ENCODE data around the gene RBBP5. TPM values are rescaled to one million over a fixed set of nuclear protein-coding genes. Genes with fewer than 3 reads are reported as not detected.

Gene RBBP5
- polyA plus RNA-seq, 1 donor from 2014 or later: 19.0 TPM

- peaks cover 3 to 6% (median 3%) of the 10 kb centered on the region in 3 donors for H3K4me1 Mint-ChIP-seq
- H3K27me3 Mint-ChIP-seq: no peaks in the 10 kb centered on the region
- no peaks in the 10 kb centered on the region for H3K9me3 Mint-ChIP-seq
- H3K27ac Mint-ChIP-seq: no peak overlapping the region
- no peaks in the 10 kb centered on the region for H3K36me3 Mint-ChIP-seq
- no peak overlapping the region for H3K4me3 Mint-ChIP-seq
Measured at GRCh38 chr1:205144046-205144720, 22.4 kb upstream of the RBBP5 start.

GRCh38 chr1:205142102-205142469, 20.3 kb upstream of the RBBP5 start:
- H3K4me3 Mint-ChIP-seq: peak overlapping the region in 1 of 4 donors; percentile 80
- H3K4me1 Mint-ChIP-seq: peaks cover 15 to 19% (median 18%) of the 10 kb centered on the region in 3 donors
- no peak overlapping the region for H3K27ac Mint-ChIP-seq
- no peaks in the 10 kb centered on the region for H3K9me3 Mint-ChIP-seq
- no peaks in the 10 kb centered on the region for H3K27me3 Mint-ChIP-seq
- H3K36me3 Mint-ChIP-seq: peaks cover 1% of the 10 kb centered on the region

GRCh38 chr1:205141236-205142101, 19.7 kb upstream of the RBBP5 start:
- Mint-ChIP-seq H3K4me3 (peak overlapping the region in 1 of 4 donors; percentile 80), H3K36me3 (peaks cover 1% of the 10 kb centered on the region), H3K27me3 (no peaks in the 10 kb centered on the region), H3K4me1 (peaks cover 15 to 19% (median 18%) of the 10 kb centered on the region in 3 donors), H3K9me3 (no peaks in the 10 kb centered on the region), H3K27ac (peak overlapping the region in 1 of 3 donors; percentile 23)

GRCh38 chr1:205140113-205140512, 18.3 kb upstream of the RBBP5 start:
- Mint-ChIP-seq H3K4me1 (peaks cover 15 to 19% (median 18%) of the 10 kb centered on the region in 3 donors), H3K27ac (peak overlapping the region in 2 of 3 donors; percentile 48 to 74), H3K27me3 (no peaks in the 10 kb centered on the region), H3K36me3 (peaks cover 1% of the 10 kb centered on the region), H3K9me3 (no peaks in the 10 kb centered on the region), H3K4me3 (no peak overlapping the region)

- Mint-ChIP-seq H3K4me3 (no peak overlapping the region), H3K4me1 (peaks cover 18 to 27% (median 21%) of the 10 kb centered on the region in 3 donors), H3K9me3 (no peaks in the 10 kb centered on the region), H3K27me3 (no peaks in the 10 kb centered on the region), H3K27ac (peak overlapping the region in 2 of 3 donors; percentile 53 to 76), H3K36me3 (peaks cover 1% of the 10 kb centered on the region)
Measured at GRCh38 chr1:205137901-205138300, 16.1 kb upstream of the RBBP5 start.

- Mint-ChIP-seq H3K27ac (peak overlapping the region in 1 of 3 donors; percentile 59), H3K4me3 (peak overlapping the region in 1 of 4 donors; percentile 9), H3K4me1 (peaks cover 7 to 15% (median 9%) of the 10 kb centered on the region in 3 donors), H3K36me3 (peaks cover 3% of the 10 kb centered on the region), H3K9me3 (no peaks in the 10 kb centered on the region), H3K27me3 (no peaks in the 10 kb centered on the region)
Measured at GRCh38 chr1:205133287-205133686, 11.5 kb upstream of the RBBP5 start.

- H3K9me3 Mint-ChIP-seq: no peaks in the 10 kb centered on the region
- peaks cover 8 to 12% (median 9%) of the 10 kb centered on the region in 3 donors for H3K4me1 Mint-ChIP-seq
- no peak overlapping the region for H3K27ac Mint-ChIP-seq
- no peak overlapping the region for H3K4me3 Mint-ChIP-seq
- H3K36me3 Mint-ChIP-seq: peaks cover 4% of the 10 kb centered on the region
- no peaks in the 10 kb centered on the region for H3K27me3 Mint-ChIP-seq
Measured at GRCh38 chr1:205129447-205130029, 7.8 kb upstream of the RBBP5 start.

GRCh38 chr1:205128050-205128449, 6.3 kb upstream of the RBBP5 start:
- H3K4me1 Mint-ChIP-seq: peaks cover 5 to 11% (median 7%) of the 10 kb centered on the region in 3 donors
- no peak overlapping the region for H3K4me3 Mint-ChIP-seq
- H3K9me3 Mint-ChIP-seq: no peaks in the 10 kb centered on the region
- no peak overlapping the region for H3K27ac Mint-ChIP-seq
- no peaks in the 10 kb centered on the region for H3K27me3 Mint-ChIP-seq
- peaks cover 4% of the 10 kb centered on the region for H3K36me3 Mint-ChIP-seq

GRCh38 chr1:205127646-205128045, 5.9 kb upstream of the RBBP5 start:
- Mint-ChIP-seq H3K4me3 (no peak overlapping the region), H3K9me3 (no peaks in the 10 kb centered on the region)

GRCh38 chr1:205124726-205125125, 2.9 kb upstream of the RBBP5 start:
- H3K4me1 Mint-ChIP-seq: peaks cover 27 to 37% (median 35%) of the 10 kb centered on the region in 3 donors
- peak overlapping the region; percentile 17 to 88 (median 74) for H3K4me3 Mint-ChIP-seq
- peak overlapping the region in 2 of 3 donors; percentile 73 to 77 for H3K27ac Mint-ChIP-seq
- no peaks in the 10 kb centered on the region for H3K9me3 Mint-ChIP-seq
- H3K36me3 Mint-ChIP-seq: peaks cover 2% of the 10 kb centered on the region
- no peaks in the 10 kb centered on the region for H3K27me3 Mint-ChIP-seq

More at GRCh38 chr1:205127646-205128045, 5.9 kb upstream of the RBBP5 start:
- Mint-ChIP-seq H3K27ac (no peak overlapping the region), H3K36me3 (peaks cover 4% of the 10 kb centered on the region), H3K27me3 (no peaks in the 10 kb centered on the region), H3K4me1 (peaks cover 8 to 14% (median 10%) of the 10 kb centered on the region in 3 donors)

GRCh38 chr1:205122489-205122882, 708 bp upstream of the RBBP5 start:
- H3K4me3 Mint-ChIP-seq: peak overlapping the region; percentile 94 to 100 (median 98)
- H3K4me1 Mint-ChIP-seq: peaks cover 35 to 46% (median 39%) of the 10 kb centered on the region in 3 donors
- no peaks in the 10 kb centered on the region for H3K9me3 Mint-ChIP-seq
- no peaks in the 10 kb centered on the region for H3K27me3 Mint-ChIP-seq
- no peaks in the 10 kb centered on the region for H3K36me3 Mint-ChIP-seq
- H3K27ac Mint-ChIP-seq: peak overlapping the region; percentile 97 to 100 (median 100)

- no peak overlapping the region for H3K27ac Mint-ChIP-seq
Measured at GRCh38 chr1:205118752-205119151, 3.0 kb downstream of the RBBP5 start.

GRCh38 chr1:205111354-205111753, 10.4 kb downstream of the RBBP5 start:
- no peaks in the 10 kb centered on the region for H3K9me3 Mint-ChIP-seq
- no peak overlapping the region for H3K27ac Mint-ChIP-seq
- H3K27me3 Mint-ChIP-seq: no peaks in the 10 kb centered on the region
- H3K36me3 Mint-ChIP-seq: peaks cover 11% of the 10 kb centered on the region
- no peak overlapping the region for H3K4me3 Mint-ChIP-seq
- peaks cover 19 to 25% (median 20%) of the 10 kb centered on the region in 3 donors for H3K4me1 Mint-ChIP-seq

More at GRCh38 chr1:205118752-205119151, 3.0 kb downstream of the RBBP5 start:
- peaks cover 2% of the 10 kb centered on the region for H3K36me3 Mint-ChIP-seq
- H3K27me3 Mint-ChIP-seq: no peaks in the 10 kb centered on the region
- peak overlapping the region in 1 of 4 donors; percentile 94 for H3K4me3 Mint-ChIP-seq
- no peaks in the 10 kb centered on the region for H3K9me3 Mint-ChIP-seq
- peaks cover 33 to 39% (median 35%) of the 10 kb centered on the region in 3 donors for H3K4me1 Mint-ChIP-seq

GRCh38 chr1:205109711-205110110, 12.1 kb downstream of the RBBP5 start:
- peaks cover 14 to 25% (median 18%) of the 10 kb centered on the region in 3 donors for H3K4me1 Mint-ChIP-seq
- no peaks in the 10 kb centered on the region for H3K9me3 Mint-ChIP-seq
- H3K27ac Mint-ChIP-seq: no peak overlapping the region
- H3K36me3 Mint-ChIP-seq: peaks cover 9% of the 10 kb centered on the region
- no peaks in the 10 kb centered on the region for H3K27me3 Mint-ChIP-seq
- no peak overlapping the region for H3K4me3 Mint-ChIP-seq

GRCh38 chr1:205109269-205109668, 12.5 kb downstream of the RBBP5 start:
- no peaks in the 10 kb centered on the region for H3K9me3 Mint-ChIP-seq
- H3K36me3 Mint-ChIP-seq: peaks cover 9% of the 10 kb centered on the region
- H3K27me3 Mint-ChIP-seq: no peaks in the 10 kb centered on the region
- no peak overlapping the region for H3K4me3 Mint-ChIP-seq
- no peak overlapping the region for H3K27ac Mint-ChIP-seq
- H3K4me1 Mint-ChIP-seq: peaks cover 14 to 25% (median 18%) of the 10 kb centered on the region in 3 donors

Measured in IgD-negative memory B cell (primary cell).